ENCODE data around the gene DNAH7.

The DNAH7 gene

DNA sequence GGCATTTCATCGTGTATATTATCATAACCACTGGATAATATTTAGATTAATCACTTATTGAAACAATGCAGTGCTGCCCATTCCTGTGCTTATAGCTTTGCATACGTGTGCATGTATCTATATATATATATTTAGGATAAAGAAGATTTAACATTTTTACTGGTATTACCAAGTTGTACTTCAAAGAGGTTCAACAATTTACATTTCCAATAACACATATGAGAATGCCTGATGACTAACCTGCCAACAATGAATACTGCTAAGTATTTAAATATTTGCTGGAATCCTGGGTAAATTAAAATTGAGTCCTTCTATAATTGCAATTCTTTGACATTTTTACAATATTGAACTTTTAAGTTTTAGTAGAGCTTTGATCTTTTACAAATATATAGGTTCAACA lies 300.2 kb downstream of the DNAH7 start:
- in situ Hi-C loops (cut with HindIII; ENCODE audit: low pct_ligation_motif_present, low sequenced_read_pairs), result no loop called here
- TF ChIP-seq CTCF (IDR thresholded peaks at IDR 0.05; ENCODE audit: low read depth, low read length, missing control alignments), result no peak
- DNase-seq, result no peak
- no peak overlapping the region for H3K27ac ChIP-seq
- no peaks in the 10 kb centered on the region for H3K36me3 ChIP-seq (replicated peaks)
- no peaks in the 10 kb centered on the region for H3K27me3 ChIP-seq (replicated peaks)
- H3K4me3 ChIP-seq (ENCODE audit: low read depth, low read length), result no peak overlapping the region

GRCh38 chr2:195766691-195767090 lies 301.9 kb downstream of the DNAH7 start:
- no peak for TF ChIP-seq CTCF (IDR thresholded peaks at IDR 0.05; ENCODE audit: low read depth, low read length, missing control alignments)
- in situ Hi-C loops (cut with HindIII; ENCODE audit: low pct_ligation_motif_present, low sequenced_read_pairs), result no loop called here

DNA sequence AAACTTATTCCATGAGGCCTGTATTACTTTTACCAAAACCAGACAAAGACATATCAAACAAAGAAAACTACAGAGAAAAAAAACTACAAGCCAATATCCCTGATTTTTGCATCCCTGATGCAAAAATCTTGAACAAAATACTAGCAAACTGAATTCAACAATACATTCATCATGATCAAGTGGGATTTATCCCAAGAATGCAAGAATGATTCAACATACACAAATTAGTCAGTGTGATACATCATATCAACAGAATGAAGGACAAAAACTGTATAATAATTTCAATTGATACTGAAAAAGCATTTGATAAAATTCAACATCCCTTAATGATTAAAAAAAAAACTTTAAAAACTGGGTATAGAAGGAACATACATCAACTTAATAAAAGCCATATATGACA lies 304.8 kb downstream of the DNAH7 start:
- no peak for TF ChIP-seq CTCF (IDR thresholded peaks at IDR 0.05; ENCODE audit: low read depth, low read length, missing control alignments)
- H3K36me3 ChIP-seq (replicated peaks), result no peaks in the 10 kb centered on the region
- no peak for DNase-seq
- H3K4me3 ChIP-seq (ENCODE audit: low read depth, low read length), result no peak overlapping the region
- in situ Hi-C loops (cut with HindIII; ENCODE audit: low pct_ligation_motif_present, low sequenced_read_pairs), result no loop called here
- H3K27ac ChIP-seq, result no peak overlapping the region
- no peaks in the 10 kb centered on the region for H3K27me3 ChIP-seq (replicated peaks)

More at GRCh38 chr2:195766691-195767090, 301.9 kb downstream of the DNAH7 start:
- Histone ChIP-seq H3K27ac (no peak overlapping the region), H3K27me3 (replicated peaks) (no peaks in the 10 kb centered on the region), H3K36me3 (replicated peaks) (no peaks in the 10 kb centered on the region), H3K4me3 (ENCODE audit: low read depth, low read length) (no peak overlapping the region)
- DNase-seq, result no peak

GRCh38 chr2:195759877-195760276 lies 308.8 kb downstream of the DNAH7 start:
- H3K4me3 ChIP-seq (ENCODE audit: low read depth, low read length), result no peak overlapping the region
- no peak for TF ChIP-seq CTCF (IDR thresholded peaks at IDR 0.05; ENCODE audit: low read depth, low read length, missing control alignments)
- in situ Hi-C loops (cut with HindIII; ENCODE audit: low pct_ligation_motif_present, low sequenced_read_pairs), result no loop called here
- DNase-seq, result no peak
- H3K27me3 ChIP-seq (replicated peaks), result no peaks in the 10 kb centered on the region
- no peak overlapping the region for H3K27ac ChIP-seq
- H3K36me3 ChIP-seq (replicated peaks), result no peaks in the 10 kb centered on the region

GRCh38 chr2:195758846-195759245 lies 309.8 kb downstream of the DNAH7 start:
- in situ Hi-C loops (cut with HindIII; ENCODE audit: low pct_ligation_motif_present, low sequenced_read_pairs), result no loop called here
- DNase-seq, result no peak
- no peak overlapping the region for H3K27ac ChIP-seq
- H3K36me3 ChIP-seq (replicated peaks), result no peaks in the 10 kb centered on the region
- no peaks in the 10 kb centered on the region for H3K27me3 ChIP-seq (replicated peaks)
- TF ChIP-seq CTCF (IDR thresholded peaks at IDR 0.05; ENCODE audit: low read depth, low read length, missing control alignments), result no peak
- H3K4me3 ChIP-seq (ENCODE audit: low read depth, low read length), result no peak overlapping the region

DNA sequence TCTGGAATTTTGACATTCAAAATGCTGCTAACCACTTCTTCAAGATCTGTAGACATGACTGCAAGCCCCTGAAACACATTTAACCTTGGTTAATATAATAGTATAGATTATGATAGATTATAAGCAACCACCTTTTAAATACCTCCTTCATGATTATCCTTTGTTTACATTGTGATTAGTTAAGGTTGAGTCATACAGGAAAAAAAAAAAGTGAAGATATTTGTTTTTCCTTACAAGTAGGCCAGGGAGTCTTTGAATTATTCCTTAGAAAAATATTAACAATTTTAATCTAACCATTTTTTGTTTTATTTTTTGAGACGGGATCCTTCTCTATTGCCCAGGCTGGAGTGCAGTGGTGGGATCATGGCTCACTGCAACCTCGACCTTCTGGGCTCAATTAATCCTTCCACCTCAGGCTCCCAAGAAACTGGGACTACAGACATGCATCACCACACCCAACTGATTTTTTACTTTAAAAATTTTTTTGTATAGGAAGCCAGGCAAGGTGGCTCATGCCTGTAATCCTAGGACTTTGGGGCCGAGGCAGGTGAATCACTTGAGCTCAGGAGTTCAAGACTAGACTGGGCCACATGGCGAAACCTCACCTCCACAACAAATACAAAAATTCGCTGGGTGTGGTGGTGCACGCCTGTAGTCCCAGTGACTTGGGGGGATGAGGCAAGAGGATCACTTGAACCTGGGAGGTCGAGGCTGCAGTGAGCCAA lies 312.3 kb downstream of the DNAH7 start:
- no peak for DNase-seq
- no peak for TF ChIP-seq CTCF (IDR thresholded peaks at IDR 0.05; ENCODE audit: low read depth, low read length, missing control alignments)
- in situ Hi-C loops (cut with HindIII; ENCODE audit: low pct_ligation_motif_present, low sequenced_read_pairs), result no loop called here

More for the DNA sequence above, 312.3 kb downstream of the DNAH7 start:
- H3K4me3 ChIP-seq (ENCODE audit: low read depth, low read length), result no peak overlapping the region
- H3K36me3 ChIP-seq (replicated peaks), result no peaks in the 10 kb centered on the region
- no peak overlapping the region for H3K27ac ChIP-seq
- no peaks in the 10 kb centered on the region for H3K27me3 ChIP-seq (replicated peaks)

All from brain microvascular endothelial cell (primary cell).